Measurements from ENCODE around the gene RBPMS2.

GRCh38 chr15:64742921-64743320 is 32.5 kb downstream of the RBPMS2 start:
- TF ChIP-seq RAD21 (conservative IDR thresholded peaks at IDR 0.05 in 1 of 2, IDR thresholded peaks at IDR 0.05 in 1 of 2) (no peak), POLR2A (IDR thresholded peaks at IDR 0.05; ENCODE audit: low read length) (no peak), EP300 (IDR thresholded peaks at IDR 0.05) (no peak)
